ENCODE data around the gene GAB1. TPM values are rescaled to one million over a fixed set of nuclear protein-coding genes. Genes with fewer than 3 reads are reported as not detected.

Gene GAB1
- total RNA-seq, 3 donors from 2014 or later, result 24.8 to 67.5 (median 38.7) TPM

GRCh38 chr4:143411527-143412419, 75.1 kb downstream of the GAB1 start:
- peak overlapping the region in 1 of 3 donors; percentile 2 for H3K4me3 ChIP-seq
- TF ChIP-seq POLR2AphosphoS5 (IDR thresholded peaks at IDR 0.05), result no peak
- no peak for TF ChIP-seq CTCF (IDR thresholded peaks at IDR 0.05)
- no peak for TF ChIP-seq POLR2A (IDR thresholded peaks at IDR 0.05)
- no peaks in the 10 kb centered on the region for H3K36me3 ChIP-seq
- H3K27ac ChIP-seq, result peak overlapping the region; percentile 39 to 40
- H3K27me3 ChIP-seq, result no peaks in the 10 kb centered on the region
- no peaks in the 10 kb centered on the region for H3K4me1 ChIP-seq
- H3K9me3 ChIP-seq, result no peaks in the 10 kb centered on the region
- DNase-seq (ENCODE audit: low spot score in 2 of 2), result no peak
- intact Hi-C loops (cut with DNase I; ENCODE audit: low total_unique reads), result no loop called here

GRCh38 chr4:143412420-143412758, 75.7 kb downstream of the GAB1 start:
- no peaks in the 10 kb centered on the region for H3K27me3 ChIP-seq

GRCh38 chr4:143417679-143418403, 81.2 kb downstream of the GAB1 start:
- Histone ChIP-seq H3K27ac (no peak overlapping the region), H3K4me3 (no peak overlapping the region), H3K4me1 (no peaks in the 10 kb centered on the region), H3K36me3 (no peaks in the 10 kb centered on the region), H3K9me3 (no peaks in the 10 kb centered on the region), H3K27me3 (no peaks in the 10 kb centered on the region)
- TF ChIP-seq POLR2A (IDR thresholded peaks at IDR 0.05), result no peak
- no peak for TF ChIP-seq CTCF (IDR thresholded peaks at IDR 0.05)
- TF ChIP-seq POLR2AphosphoS5 (IDR thresholded peaks at IDR 0.05), result no peak
- no peak for DNase-seq (ENCODE audit: low spot score in 2 of 2)
- intact Hi-C loops (cut with DNase I; ENCODE audit: low total_unique reads), result no loop called here

More at GRCh38 chr4:143412420-143412758, 75.7 kb downstream of the GAB1 start:
- no peak overlapping the region for H3K4me3 ChIP-seq
- H3K9me3 ChIP-seq, result no peaks in the 10 kb centered on the region
- no peak for DNase-seq (ENCODE audit: low spot score in 2 of 2)
- H3K36me3 ChIP-seq, result no peaks in the 10 kb centered on the region
- H3K4me1 ChIP-seq, result no peaks in the 10 kb centered on the region
- intact Hi-C loops (cut with DNase I; ENCODE audit: low total_unique reads), result no loop called here
- no peak overlapping the region for H3K27ac ChIP-seq
- TF ChIP-seq CTCF (IDR thresholded peaks at IDR 0.05) (no peak), POLR2A (IDR thresholded peaks at IDR 0.05) (no peak), POLR2AphosphoS5 (IDR thresholded peaks at IDR 0.05) (no peak)

GRCh38 chr4:143420227-143420626, 83.6 kb downstream of the GAB1 start:
- no peaks in the 10 kb centered on the region for H3K27me3 ChIP-seq
- no peaks in the 10 kb centered on the region for H3K4me1 ChIP-seq
- intact Hi-C loops (cut with DNase I; ENCODE audit: low total_unique reads), result no loop called here
- H3K4me3 ChIP-seq, result no peak overlapping the region
- H3K36me3 ChIP-seq, result no peaks in the 10 kb centered on the region
- H3K27ac ChIP-seq, result peak overlapping the region in 1 of 2 donors; percentile 22
- no peak for DNase-seq (ENCODE audit: low spot score in 2 of 2)
- TF ChIP-seq POLR2A (IDR thresholded peaks at IDR 0.05) (no peak), CTCF (IDR thresholded peaks at IDR 0.05) (no peak), POLR2AphosphoS5 (IDR thresholded peaks at IDR 0.05) (no peak)
- H3K9me3 ChIP-seq, result no peaks in the 10 kb centered on the region

GRCh38 chr4:143421609-143422008, 84.9 kb downstream of the GAB1 start:
- Histone ChIP-seq H3K4me3 (no peak overlapping the region), H3K4me1 (no peaks in the 10 kb centered on the region), H3K36me3 (no peaks in the 10 kb centered on the region), H3K27me3 (no peaks in the 10 kb centered on the region), H3K9me3 (no peaks in the 10 kb centered on the region), H3K27ac (no peak overlapping the region)
- intact Hi-C loops (cut with DNase I; ENCODE audit: low total_unique reads), result no loop called here
- TF ChIP-seq CTCF (IDR thresholded peaks at IDR 0.05) (no peak), POLR2A (IDR thresholded peaks at IDR 0.05) (no peak), POLR2AphosphoS5 (IDR thresholded peaks at IDR 0.05) (no peak)
- no peak for DNase-seq (ENCODE audit: low spot score in 2 of 2)
